Fibroblast of pulmonary artery (primary cell): Measurements from ENCODE around the gene ALDH3B1.
A peak's percentile ranks its signal among the peaks of the same experiment; 100 is the strongest.

Experiments used
- DNase-seq: peaks from one replicate; pipeline ENCODE4 v3.0.0-alpha.2; 2010; ENCODE audit warnings: low read depth
- H3K4me3 ChIP-seq: replicated peaks from 2 replicates; pipeline ENCODE4 v1.5.1; 2011; ENCODE audit warnings: low read depth, mild to moderate bottlenecking, control low read depth, low read length, moderate library complexity
- TF ChIP-seq, protein P1 (sequence below): IDR thresholded peaks from 2 replicates; pipeline ENCODE4 v1.5.1; 2011; ENCODE audit warnings: mild to moderate bottlenecking, control low read depth, low read length, inconsistent platforms; ENCODE audit errors: missing control alignments

Gene ALDH3B1

DNA sequence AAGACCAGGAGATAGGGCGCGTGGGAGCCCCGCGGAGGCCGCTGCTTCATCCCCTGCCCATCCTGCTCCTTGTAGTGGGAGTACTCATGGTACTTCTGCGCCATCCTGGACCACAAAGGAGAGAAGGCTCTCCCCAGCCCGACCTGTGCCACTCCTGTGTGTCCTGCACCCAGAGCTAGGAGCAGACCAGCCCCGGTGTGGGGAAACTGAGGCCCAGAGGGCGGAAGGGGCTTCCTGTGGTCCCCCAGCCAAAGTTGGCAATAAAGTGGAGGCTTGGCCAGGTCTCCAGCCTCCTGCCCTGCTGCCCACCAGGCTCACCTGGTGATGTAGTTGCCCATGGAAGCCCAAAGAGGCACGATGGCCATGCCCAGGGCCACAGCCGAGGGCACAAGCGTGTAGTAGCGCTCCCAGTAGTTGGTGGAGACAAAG is 10.9 kb upstream of the ALDH3B1 start:
- no peak for DNase-seq
- TF ChIP-seq, protein P1, sequence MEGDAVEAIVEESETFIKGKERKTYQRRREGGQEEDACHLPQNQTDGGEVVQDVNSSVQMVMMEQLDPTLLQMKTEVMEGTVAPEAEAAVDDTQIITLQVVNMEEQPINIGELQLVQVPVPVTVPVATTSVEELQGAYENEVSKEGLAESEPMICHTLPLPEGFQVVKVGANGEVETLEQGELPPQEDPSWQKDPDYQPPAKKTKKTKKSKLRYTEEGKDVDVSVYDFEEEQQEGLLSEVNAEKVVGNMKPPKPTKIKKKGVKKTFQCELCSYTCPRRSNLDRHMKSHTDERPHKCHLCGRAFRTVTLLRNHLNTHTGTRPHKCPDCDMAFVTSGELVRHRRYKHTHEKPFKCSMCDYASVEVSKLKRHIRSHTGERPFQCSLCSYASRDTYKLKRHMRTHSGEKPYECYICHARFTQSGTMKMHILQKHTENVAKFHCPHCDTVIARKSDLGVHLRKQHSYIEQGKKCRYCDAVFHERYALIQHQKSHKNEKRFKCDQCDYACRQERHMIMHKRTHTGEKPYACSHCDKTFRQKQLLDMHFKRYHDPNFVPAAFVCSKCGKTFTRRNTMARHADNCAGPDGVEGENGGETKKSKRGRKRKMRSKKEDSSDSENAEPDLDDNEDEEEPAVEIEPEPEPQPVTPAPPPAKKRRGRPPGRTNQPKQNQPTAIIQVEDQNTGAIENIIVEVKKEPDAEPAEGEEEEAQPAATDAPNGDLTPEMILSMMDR: no peak
- no peak overlapping the region for H3K4me3 ChIP-seq

DNA sequence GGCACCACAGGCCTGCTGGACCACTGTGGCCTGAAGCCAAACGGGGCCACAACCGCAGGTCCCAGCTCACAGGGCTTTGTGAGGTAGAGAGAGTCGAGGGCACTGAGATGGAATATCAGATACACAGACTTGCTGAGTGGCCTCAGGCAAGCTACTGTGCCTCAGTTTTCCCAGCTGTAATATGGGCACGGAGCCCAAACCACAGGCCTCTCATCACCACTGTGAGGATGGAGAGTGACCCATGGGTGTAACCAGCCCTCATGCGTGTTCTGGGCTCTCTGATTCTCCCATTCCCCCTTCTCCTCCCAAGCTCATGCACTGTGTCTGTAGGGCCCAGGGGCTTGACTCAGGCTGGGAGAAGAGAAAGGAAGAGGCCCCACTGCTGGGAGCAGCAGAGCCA is 10.4 kb upstream of the ALDH3B1 start:
- TF ChIP-seq, protein P1: no peak
- no peak for DNase-seq
- no peak overlapping the region for H3K4me3 ChIP-seq

DNA sequence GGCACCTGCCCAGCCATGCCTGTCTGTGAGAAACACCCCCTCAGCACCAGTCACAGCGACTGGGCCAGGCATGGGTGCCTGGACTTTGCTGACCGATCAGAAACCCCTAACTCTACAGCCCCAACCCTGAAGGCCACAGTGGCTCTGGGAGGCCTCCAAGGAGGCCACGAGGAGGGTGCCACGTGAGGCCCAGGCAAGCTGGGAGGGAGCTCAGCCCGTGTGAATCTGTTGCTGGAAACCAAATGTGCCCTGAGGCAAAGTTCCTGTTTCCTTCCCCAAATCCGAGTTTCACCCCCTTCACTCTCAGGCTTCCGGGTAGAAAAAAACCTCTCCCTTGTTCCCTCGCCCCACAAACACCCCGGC is 7.6 kb upstream of the ALDH3B1 start:
- no peak for DNase-seq
- TF ChIP-seq, protein P1: no peak
- no peak overlapping the region for H3K4me3 ChIP-seq

DNA sequence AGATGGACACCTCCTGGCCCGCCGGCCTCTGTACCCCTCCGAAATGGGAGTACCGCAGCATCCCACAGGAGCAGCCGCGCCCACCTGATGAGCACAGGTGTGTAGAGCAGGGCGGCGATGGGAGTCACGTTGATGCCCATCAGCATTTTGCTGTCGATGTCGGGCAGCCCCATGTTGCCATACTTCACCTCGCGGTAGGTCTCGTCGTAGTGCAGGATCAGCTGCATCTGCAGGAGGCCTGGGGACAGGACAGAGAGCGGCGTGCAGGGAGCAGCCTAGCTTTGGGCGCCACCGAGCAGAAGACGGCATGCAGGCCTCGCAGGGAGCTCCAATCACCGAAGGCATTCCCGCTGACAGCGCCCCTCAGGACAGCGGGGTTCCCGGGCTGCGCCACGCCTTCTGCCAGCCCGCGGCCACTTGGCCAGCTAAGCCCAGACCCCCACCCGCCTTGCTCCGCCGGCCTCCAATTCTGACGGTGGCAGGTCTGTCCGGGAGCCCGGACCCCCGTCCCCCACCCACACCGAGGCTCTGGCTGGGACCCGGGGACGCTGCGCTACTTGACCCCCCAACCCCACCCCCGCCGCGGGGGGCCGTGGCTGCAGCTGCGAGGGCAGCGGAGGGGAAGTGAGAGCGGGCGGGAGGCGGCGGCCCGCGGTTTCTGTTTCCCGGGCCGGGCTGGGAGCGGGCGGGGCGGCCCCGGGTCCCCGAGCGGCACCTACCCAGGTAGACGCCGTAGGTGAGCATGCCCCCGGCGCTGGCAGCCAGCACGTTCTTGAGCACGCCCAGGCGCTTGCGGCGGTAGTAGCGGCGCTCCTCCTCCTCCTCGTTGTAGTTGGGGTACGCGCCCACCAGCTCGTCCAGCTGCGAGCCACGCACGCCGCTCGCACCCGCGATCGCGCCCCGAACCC is 6.9 kb upstream of the ALDH3B1 start:
- H3K4me3 ChIP-seq: peak overlapping the region; percentile 57
- TF ChIP-seq, protein P1: no peak
- DNase-seq: no peak

DNA sequence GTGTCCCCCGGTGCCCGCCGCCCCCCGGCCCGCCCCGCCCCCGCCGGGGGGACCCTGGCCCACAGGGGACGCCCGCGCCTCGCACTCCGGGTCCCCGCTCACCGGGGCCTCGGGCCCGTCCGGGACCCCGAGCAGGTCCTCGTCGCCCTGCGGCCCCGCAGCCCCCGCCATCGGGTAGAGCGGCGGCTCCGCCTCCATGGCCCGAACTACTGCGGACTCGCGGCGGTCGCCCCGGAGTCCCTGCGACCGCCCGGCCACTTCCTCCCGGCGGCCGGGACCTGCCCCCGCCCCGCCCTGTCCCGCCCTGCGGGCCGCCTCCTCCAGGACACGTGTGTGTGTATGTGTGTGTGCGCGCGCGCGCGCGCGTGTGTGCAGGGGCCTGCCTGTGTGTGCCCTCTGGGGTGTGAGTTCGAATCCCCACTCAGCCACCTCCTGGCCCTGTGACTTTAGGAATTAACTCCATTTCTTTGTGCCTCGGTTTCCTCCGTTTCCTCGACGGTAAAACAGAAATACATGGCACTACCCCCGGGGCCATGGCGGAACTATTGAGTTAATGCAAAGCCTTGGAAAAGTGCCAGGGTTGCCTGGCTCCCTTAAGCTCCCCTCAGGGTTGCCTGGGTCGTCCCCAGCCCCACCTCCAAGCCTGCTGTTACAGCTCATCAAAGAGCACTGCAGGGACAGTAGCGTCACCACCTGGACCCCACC is 6.1 kb upstream of the ALDH3B1 start, which contains the start of gene UNC93B1:
Gene UNC93B1 (minus strand): TSS at position 252 of the 705 bp plus-strand sequence. CDS start 54 bp downstream, at position 198.
- TF ChIP-seq, protein P1: no peak
- H3K4me3 ChIP-seq: peak within 1 kb of the TSS; percentile 57
- DNase-seq: peak; percentile 75

DNA sequence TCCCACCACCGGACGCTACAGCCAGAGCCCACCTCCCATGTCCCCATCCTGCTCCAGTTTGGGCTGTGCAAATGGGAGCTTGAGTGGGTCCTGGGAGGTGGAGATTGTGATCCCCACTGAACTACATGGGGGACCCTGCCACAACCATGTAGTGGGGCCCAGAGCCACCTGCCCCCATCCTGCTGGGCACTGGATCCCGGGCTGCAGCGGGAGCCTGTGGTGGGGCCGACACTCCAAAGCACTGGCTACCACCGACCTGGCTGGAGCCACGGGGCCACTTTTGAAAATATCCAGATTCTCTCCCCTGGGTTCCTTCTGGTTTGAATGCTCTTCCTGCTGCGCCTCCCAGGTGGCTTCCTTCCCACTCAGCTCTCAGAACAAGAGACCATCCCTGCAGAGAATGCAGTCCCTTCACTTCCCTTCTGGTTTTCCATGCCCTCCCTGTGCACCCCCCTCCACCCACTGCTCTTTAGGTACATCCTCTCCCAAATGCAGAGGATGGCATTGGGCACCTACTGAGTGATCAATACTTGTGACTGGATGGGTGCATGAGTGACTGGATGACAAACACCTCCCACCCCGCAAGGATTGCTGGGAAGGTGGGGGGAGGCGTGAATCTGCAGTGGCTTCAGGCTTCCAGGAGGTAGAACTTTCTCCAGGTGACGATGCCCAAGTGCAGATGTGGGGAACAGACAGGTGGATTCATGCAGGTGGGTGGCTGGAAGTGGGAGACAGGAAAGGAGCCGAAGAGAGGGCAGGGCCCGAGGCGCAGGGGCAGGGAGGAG is 5.4 kb upstream of the ALDH3B1 start:
- DNase-seq: no peak
- H3K4me3 ChIP-seq: peak overlapping the region; percentile 57
- TF ChIP-seq, protein P1: no peak
